ENCODE measurements around the gene FAM174C.

- TF ChIP-seq CTCF (IDR thresholded peaks at IDR 0.05; ENCODE audit: low read depth, low read length) = no peak
- no peak for TF ChIP-seq EZH2phosphoT487 (IDR thresholded peaks at IDR 0.05; ENCODE audit: low read depth)
Measured at GRCh38 chr19:1237027-1237659, 38.2 kb upstream of the FAM174C start.

Data from OCI-LY3 (cell line).